ENCODE results near the gene TRERF1. TPM values are rescaled to one million over a fixed set of nuclear protein-coding genes. Genes with fewer than 3 reads are reported as not detected.

The TRERF1 gene
- total and polyA plus RNA-seq, 2 experiments from 2014 or later, result 11.2 to 20.6 TPM

- TF ChIP-seq EZH2 (IDR thresholded peaks at IDR 0.05; ENCODE audit: low read depth, unreplicated experiment) (no peak), ZNF114 (CRISPR knock-in tag; IDR thresholded peaks at IDR 0.05) (no peak), EZH2phosphoT487 (IDR thresholded peaks at IDR 0.05; ENCODE audit: unreplicated experiment) (no peak), STAT1 (IDR thresholded peaks at IDR 0.05; ENCODE audit: unreplicated experiment) (no peak), ETS1 (IDR thresholded peaks at IDR 0.05) (no peak), JUNB (IDR thresholded peaks at IDR 0.05; ENCODE audit: unreplicated experiment) (no peak), POLR2AphosphoS5 (IDR thresholded peaks at IDR 0.05; ENCODE audit: low read depth) (no peak), REST (IDR thresholded peaks at IDR 0.05; ENCODE audit: unreplicated experiment) (no peak), ZNF331 (CRISPR knock-in tag; IDR thresholded peaks at IDR 0.05; ENCODE audit: low read depth) (no peak), NANOG (IDR thresholded peaks at IDR 0.05; ENCODE audit: borderline replicate concordance) (no peak)
Observed at GRCh38 chr6:42383421-42384205, 68.1 kb downstream of the TRERF1 start (continued).

- Histone ChIP-seq H3F3A (replicated peaks; ENCODE audit: low read depth) (no peaks in the 10 kb centered on the region), H2AFZ (no peak overlapping the region), H3K4me2 (no peak overlapping the region), H3K4me3 (no peak overlapping the region), H3K27ac (ENCODE audit: low read depth) (no peak overlapping the region), H3K79me2 (replicated peaks; ENCODE audit: insufficient read depth) (peaks cover 96% of the 10 kb centered on the region), H3K27me3 (ENCODE audit: insufficient read depth) (no peaks in the 10 kb centered on the region), H3K9me2 (ENCODE audit: insufficient read depth) (no peaks in the 10 kb centered on the region), H3K36me3 (ENCODE audit: insufficient read depth) (no peaks in the 10 kb centered on the region), H4K20me1 (replicated peaks; ENCODE audit: insufficient read depth) (peaks cover 50% of the 10 kb centered on the region), H3K4me1 (ENCODE audit: insufficient read depth) (peaks cover 8% of the 10 kb centered on the region; the same call in 1 of the 2 replicates)
- ATAC-seq (no peak), DNase-seq (ENCODE audit: low spot score) (no peak)
- Mint-ChIP-seq H3K36me3 (ENCODE audit: low read depth) (no peaks in the 10 kb centered on the region; the same call in 2 of the 3 replicates), H3K27ac (no peak overlapping the region), H3K4me1 (peaks cover 24% of the 10 kb centered on the region), H3K27me3 (ENCODE audit: insufficient read depth, low read depth, poor library complexity) (peaks cover 8% of the 10 kb centered on the region), H3K4me3 (no peak overlapping the region), H3K9me3 (no peaks in the 10 kb centered on the region)
- TF ChIP-seq EZH2phosphoT487 (IDR thresholded peaks at IDR 0.05; ENCODE audit: unreplicated experiment) (no peak), JUNB (IDR thresholded peaks at IDR 0.05; ENCODE audit: unreplicated experiment) (no peak), ETS1 (IDR thresholded peaks at IDR 0.05) (no peak), POLR2AphosphoS5 (IDR thresholded peaks at IDR 0.05; ENCODE audit: low read depth) (no peak)
Observed at GRCh38 chr6:42381850-42382249, 69.9 kb downstream of the TRERF1 start.

Data from GM23338 (cell line).